Nephron (organoid): ENCODE measurements around the gene GYPE.
A peak's percentile ranks its signal among the peaks of the same experiment; 100 is the strongest.
"Not testable (repeated sequence)": the region's sequence is repeated elsewhere in the genome, so short reads cannot be mapped to it uniquely, and the experiment has no call there.

ENCODE experiments used
- H3K27ac Mint-ChIP-seq, 3 experiments: 2 replicates each; pipeline ENCODE4 v1.8.0; 2020; ENCODE audit warnings: mixed read lengths in 3 of 3, mild to moderate bottlenecking in 2 of 3, moderate library complexity in 1 of 3
- H3K27me3 Mint-ChIP-seq: 2 replicates; pipeline ENCODE4 v1.8.0; 2021; ENCODE audit warnings: low read depth, mild to moderate bottlenecking, moderate library complexity, mixed read lengths
- H3K36me3 Mint-ChIP-seq: 2 replicates; pipeline ENCODE4 v1.8.0; 2020; ENCODE audit warnings: low read depth, mixed read lengths
- H3K4me1 Mint-ChIP-seq: 2 replicates; pipeline ENCODE4 v1.8.0; 2020; ENCODE audit warnings: mixed read lengths
- H3K4me3 Mint-ChIP-seq, 3 experiments: 2 replicates each; pipeline ENCODE4 v1.8.0; 2020; ENCODE audit warnings: mild to moderate bottlenecking in 3 of 3, mixed read lengths in 3 of 3, moderate library complexity in 2 of 3
- H3K9me3 Mint-ChIP-seq: 2 replicates; pipeline ENCODE4 v1.8.0; 2020; ENCODE audit warnings: mixed read lengths
- TF ChIP-seq, protein P1 (sequence below), 3 experiments: fragments of 200-600 bp; sonication (generic); IDR thresholded peaks; one replicate each; pipeline ENCODE4 v1.5.0; 2021; ENCODE audit warnings: antibody characterized with exemption in 3 of 3; ENCODE audit not compliant: unreplicated experiment in 3 of 3

Gene GYPE

GRCh38 chr4:143907811-143908210 is 2.5 kb upstream of the GYPE start:
- TF ChIP-seq, protein P1, sequence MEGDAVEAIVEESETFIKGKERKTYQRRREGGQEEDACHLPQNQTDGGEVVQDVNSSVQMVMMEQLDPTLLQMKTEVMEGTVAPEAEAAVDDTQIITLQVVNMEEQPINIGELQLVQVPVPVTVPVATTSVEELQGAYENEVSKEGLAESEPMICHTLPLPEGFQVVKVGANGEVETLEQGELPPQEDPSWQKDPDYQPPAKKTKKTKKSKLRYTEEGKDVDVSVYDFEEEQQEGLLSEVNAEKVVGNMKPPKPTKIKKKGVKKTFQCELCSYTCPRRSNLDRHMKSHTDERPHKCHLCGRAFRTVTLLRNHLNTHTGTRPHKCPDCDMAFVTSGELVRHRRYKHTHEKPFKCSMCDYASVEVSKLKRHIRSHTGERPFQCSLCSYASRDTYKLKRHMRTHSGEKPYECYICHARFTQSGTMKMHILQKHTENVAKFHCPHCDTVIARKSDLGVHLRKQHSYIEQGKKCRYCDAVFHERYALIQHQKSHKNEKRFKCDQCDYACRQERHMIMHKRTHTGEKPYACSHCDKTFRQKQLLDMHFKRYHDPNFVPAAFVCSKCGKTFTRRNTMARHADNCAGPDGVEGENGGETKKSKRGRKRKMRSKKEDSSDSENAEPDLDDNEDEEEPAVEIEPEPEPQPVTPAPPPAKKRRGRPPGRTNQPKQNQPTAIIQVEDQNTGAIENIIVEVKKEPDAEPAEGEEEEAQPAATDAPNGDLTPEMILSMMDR (IDR thresholded peaks at IDR 0.05; ENCODE audit: unreplicated experiment in 3 of 3): peak; percentile 30 to 54 (median 31)
- peak overlapping the region in 1 of 3 experiments; percentile 57 for H3K27ac Mint-ChIP-seq
- H3K9me3 Mint-ChIP-seq, H3K27me3 Mint-ChIP-seq, H3K4me1 Mint-ChIP-seq, H3K36me3 Mint-ChIP-seq, H3K4me3 Mint-ChIP-seq: not testable (repeated sequence)

- H3K4me1 Mint-ChIP-seq, H3K9me3 Mint-ChIP-seq, H3K27me3 Mint-ChIP-seq, H3K4me3 Mint-ChIP-seq, H3K36me3 Mint-ChIP-seq, H3K27ac Mint-ChIP-seq: not testable (repeated sequence)
These were observed 928 bp downstream of the GYPE start for GRCh38 chr4:143904431-143904830.

GRCh38 chr4:143890323-143890722 is 15.0 kb downstream of the GYPE start:
- not testable (repeated sequence) for H3K27ac Mint-ChIP-seq, H3K36me3 Mint-ChIP-seq, H3K27me3 Mint-ChIP-seq, H3K4me3 Mint-ChIP-seq, H3K9me3 Mint-ChIP-seq, H3K4me1 Mint-ChIP-seq

- H3K9me3 Mint-ChIP-seq, H3K36me3 Mint-ChIP-seq, H3K4me3 Mint-ChIP-seq, H3K27me3 Mint-ChIP-seq, H3K27ac Mint-ChIP-seq, H3K4me1 Mint-ChIP-seq: not testable (repeated sequence)
These were observed 17.2 kb downstream of the GYPE start for GRCh38 chr4:143888189-143888588.

DNA sequence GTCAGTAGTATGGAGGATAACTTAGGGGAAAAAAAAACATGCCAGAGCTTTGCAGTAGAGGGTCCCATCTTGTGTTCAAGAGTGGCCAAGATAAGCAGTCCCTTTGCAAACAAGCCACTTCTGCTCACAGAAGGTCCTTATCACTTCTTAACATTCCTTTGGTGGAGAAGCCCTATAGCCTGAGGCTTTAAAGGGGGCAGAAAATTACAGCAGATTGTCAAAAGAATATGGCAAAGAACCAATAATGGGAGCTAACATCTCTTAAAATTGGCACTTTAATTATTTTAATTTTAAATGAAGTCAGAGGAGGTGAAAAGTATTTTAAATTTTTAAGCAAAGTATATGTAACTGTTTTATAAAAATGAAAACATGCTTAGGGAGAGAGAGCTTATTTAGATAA is 20.4 kb downstream of the GYPE start:
- H3K27me3 Mint-ChIP-seq, H3K4me3 Mint-ChIP-seq, H3K9me3 Mint-ChIP-seq, H3K27ac Mint-ChIP-seq, H3K36me3 Mint-ChIP-seq, H3K4me1 Mint-ChIP-seq: not testable (repeated sequence)

GRCh38 chr4:143883529-143883928 is 21.8 kb downstream of the GYPE start:
- Mint-ChIP-seq H3K27ac (no peak overlapping the region), H3K9me3 (no peaks in the 10 kb centered on the region), H3K36me3 (no peaks in the 10 kb centered on the region), H3K27me3 (no peaks in the 10 kb centered on the region), H3K4me1 (no peaks in the 10 kb centered on the region), H3K4me3 (no peak overlapping the region)
- TF ChIP-seq, protein P1 (IDR thresholded peaks at IDR 0.05; ENCODE audit: unreplicated experiment in 3 of 3): no peak

GRCh38 chr4:143882892-143883291 is 22.5 kb downstream of the GYPE start:
- Mint-ChIP-seq H3K4me3 (no peak overlapping the region), H3K27me3 (no peaks in the 10 kb centered on the region), H3K36me3 (no peaks in the 10 kb centered on the region), H3K4me1 (no peaks in the 10 kb centered on the region), H3K9me3 (no peaks in the 10 kb centered on the region), H3K27ac (no peak overlapping the region)
- TF ChIP-seq, protein P1 (IDR thresholded peaks at IDR 0.05; ENCODE audit: unreplicated experiment in 3 of 3): no peak

GRCh38 chr4:143879561-143879960 is 25.8 kb downstream of the GYPE start:
- not testable (repeated sequence) for H3K4me1 Mint-ChIP-seq, H3K4me3 Mint-ChIP-seq, H3K36me3 Mint-ChIP-seq, H3K9me3 Mint-ChIP-seq, H3K27ac Mint-ChIP-seq, H3K27me3 Mint-ChIP-seq

DNA sequence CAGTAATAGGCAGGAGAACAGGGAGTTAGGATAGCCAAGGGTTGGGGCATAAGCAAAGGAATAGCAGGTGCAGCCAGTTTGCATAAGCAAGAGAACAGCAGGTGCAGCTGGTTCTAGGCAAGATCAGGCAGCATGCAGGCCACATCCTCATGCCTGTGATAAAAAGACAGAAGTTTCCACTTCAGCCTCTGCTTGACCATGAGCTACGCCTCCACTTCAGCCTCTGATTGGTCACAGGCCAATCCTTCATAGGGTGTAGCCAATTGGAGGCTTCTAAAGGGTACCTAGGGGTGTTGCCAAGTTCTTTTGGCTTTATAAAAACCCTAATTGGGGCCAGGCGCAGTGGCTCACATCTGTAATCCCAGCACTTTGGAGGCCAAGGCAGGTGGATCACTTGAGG is 30.0 kb downstream of the GYPE start:
- H3K9me3 Mint-ChIP-seq, H3K27me3 Mint-ChIP-seq, H3K27ac Mint-ChIP-seq, H3K4me3 Mint-ChIP-seq, H3K4me1 Mint-ChIP-seq, H3K36me3 Mint-ChIP-seq: not testable (repeated sequence)

DNA sequence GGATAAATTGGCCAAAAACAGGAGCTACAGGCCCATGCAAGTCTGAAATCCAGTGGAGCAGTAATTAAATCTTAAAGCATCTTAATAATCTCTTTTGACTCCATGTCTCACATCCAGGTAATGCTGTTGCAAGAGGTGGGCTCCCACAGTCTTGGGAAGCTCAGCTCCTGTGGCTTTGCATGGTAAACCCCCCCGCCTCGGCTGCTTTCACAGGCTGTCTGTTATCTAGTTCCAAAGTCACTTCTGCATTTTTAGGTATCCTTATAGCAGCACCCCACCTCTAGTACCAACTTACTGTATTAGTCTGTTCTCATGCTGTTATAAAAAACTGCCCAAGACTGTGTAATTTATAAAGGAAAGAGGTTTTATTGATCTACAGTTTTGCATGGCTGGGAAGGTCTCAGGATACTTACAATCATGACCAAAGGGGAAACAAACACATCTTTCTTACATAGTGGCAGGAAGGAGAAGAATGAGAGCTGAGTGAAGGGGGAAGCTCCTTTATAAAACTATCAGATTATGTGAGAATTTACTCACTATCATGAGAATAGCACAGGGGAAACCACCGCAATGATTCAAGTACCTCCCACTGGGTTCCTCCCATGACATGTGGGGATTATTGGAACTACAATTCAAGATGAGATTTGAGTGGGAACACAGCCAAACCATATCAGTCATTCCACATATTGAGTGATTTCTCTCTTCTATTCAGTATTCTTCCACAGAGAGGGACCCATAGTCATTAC is 34.7 kb downstream of the GYPE start:
- H3K4me3 Mint-ChIP-seq, H3K9me3 Mint-ChIP-seq, H3K27ac Mint-ChIP-seq, H3K27me3 Mint-ChIP-seq, H3K4me1 Mint-ChIP-seq, H3K36me3 Mint-ChIP-seq: not testable (repeated sequence)

- not testable (repeated sequence) for H3K4me1 Mint-ChIP-seq, H3K4me3 Mint-ChIP-seq, H3K27ac Mint-ChIP-seq, H3K27me3 Mint-ChIP-seq, H3K9me3 Mint-ChIP-seq, H3K36me3 Mint-ChIP-seq
These were observed 35.4 kb downstream of the GYPE start for GRCh38 chr4:143869925-143870324.

DNA sequence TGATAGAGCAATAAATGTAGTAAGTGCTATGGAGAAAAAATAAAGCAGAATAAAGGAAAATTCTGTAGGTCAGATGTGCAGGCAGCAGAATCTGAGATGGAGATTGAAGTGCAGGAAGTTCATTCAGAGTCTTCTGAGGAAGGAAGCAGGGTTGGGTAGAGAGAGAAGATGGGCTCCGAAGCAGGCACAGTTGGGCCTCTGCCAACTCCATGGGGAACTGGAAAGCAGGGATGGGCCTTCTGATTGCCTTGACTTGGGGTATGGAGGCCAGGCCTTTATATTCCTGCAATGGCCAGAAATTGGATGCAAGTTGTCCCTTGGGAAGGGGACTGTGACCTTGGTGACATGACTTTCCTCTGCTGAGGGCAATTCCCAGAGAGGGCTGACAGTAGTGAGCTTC is 42.6 kb downstream of the GYPE start:
- not testable (repeated sequence) for H3K4me3 Mint-ChIP-seq, H3K4me1 Mint-ChIP-seq, H3K36me3 Mint-ChIP-seq, H3K27me3 Mint-ChIP-seq, H3K9me3 Mint-ChIP-seq, H3K27ac Mint-ChIP-seq
